Measurements from ENCODE around the gene TMEM167A. TPM values are rescaled to one million over a fixed set of nuclear protein-coding genes. Genes with fewer than 3 reads are reported as not detected.
A peak's percentile ranks its signal among the peaks of the same experiment; 100 is the strongest.

The TMEM167A gene
- polyA plus RNA-seq, 1 experiment, result 23.5 TPM

DNA sequence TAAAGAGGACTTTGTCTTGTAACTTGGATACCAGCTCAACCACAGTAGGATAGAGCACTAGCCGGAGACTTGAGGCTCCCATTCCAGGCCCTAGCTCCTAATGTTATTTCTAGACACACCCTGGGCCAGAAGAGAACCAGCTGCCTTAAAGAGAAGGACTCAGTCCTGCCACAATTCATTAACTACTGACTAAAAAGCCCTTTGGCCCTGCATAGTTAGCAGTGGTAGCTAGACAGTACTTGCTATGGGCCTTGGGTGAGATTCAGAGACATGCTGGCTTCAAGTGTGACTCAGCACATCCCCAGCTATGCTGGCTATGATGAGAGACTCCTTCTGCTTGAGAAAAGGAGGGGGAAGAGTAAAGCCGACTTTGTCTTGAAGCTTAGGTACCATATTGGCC, 47.3 kb downstream of the TMEM167A start:
- DNase-seq (ENCODE audit: low read depth), result peak; percentile 14
- no peak overlapping the region for H3K4me3 ChIP-seq (ENCODE audit: low read depth, low read length)
- no peaks in the 10 kb centered on the region for H3K27me3 ChIP-seq (ENCODE audit: control insufficient read depth, insufficient read depth, low read length)
- ChIA-PET CTCF (interaction anchor here (0.6 kb wide), 1 partner anchor 7 kb away, joined by 3 read pairs; no protein-coding TSS in a partner anchor), POLR2A (no interaction called here)
- TF ChIP-seq, protein P1, sequence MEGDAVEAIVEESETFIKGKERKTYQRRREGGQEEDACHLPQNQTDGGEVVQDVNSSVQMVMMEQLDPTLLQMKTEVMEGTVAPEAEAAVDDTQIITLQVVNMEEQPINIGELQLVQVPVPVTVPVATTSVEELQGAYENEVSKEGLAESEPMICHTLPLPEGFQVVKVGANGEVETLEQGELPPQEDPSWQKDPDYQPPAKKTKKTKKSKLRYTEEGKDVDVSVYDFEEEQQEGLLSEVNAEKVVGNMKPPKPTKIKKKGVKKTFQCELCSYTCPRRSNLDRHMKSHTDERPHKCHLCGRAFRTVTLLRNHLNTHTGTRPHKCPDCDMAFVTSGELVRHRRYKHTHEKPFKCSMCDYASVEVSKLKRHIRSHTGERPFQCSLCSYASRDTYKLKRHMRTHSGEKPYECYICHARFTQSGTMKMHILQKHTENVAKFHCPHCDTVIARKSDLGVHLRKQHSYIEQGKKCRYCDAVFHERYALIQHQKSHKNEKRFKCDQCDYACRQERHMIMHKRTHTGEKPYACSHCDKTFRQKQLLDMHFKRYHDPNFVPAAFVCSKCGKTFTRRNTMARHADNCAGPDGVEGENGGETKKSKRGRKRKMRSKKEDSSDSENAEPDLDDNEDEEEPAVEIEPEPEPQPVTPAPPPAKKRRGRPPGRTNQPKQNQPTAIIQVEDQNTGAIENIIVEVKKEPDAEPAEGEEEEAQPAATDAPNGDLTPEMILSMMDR (IDR thresholded peaks at IDR 0.05; ENCODE audit: insufficient read depth, low read depth, low read length), result no peak
- H3K36me3 ChIP-seq (ENCODE audit: control insufficient read depth, insufficient read depth, low read length), result no peaks in the 10 kb centered on the region

DNA sequence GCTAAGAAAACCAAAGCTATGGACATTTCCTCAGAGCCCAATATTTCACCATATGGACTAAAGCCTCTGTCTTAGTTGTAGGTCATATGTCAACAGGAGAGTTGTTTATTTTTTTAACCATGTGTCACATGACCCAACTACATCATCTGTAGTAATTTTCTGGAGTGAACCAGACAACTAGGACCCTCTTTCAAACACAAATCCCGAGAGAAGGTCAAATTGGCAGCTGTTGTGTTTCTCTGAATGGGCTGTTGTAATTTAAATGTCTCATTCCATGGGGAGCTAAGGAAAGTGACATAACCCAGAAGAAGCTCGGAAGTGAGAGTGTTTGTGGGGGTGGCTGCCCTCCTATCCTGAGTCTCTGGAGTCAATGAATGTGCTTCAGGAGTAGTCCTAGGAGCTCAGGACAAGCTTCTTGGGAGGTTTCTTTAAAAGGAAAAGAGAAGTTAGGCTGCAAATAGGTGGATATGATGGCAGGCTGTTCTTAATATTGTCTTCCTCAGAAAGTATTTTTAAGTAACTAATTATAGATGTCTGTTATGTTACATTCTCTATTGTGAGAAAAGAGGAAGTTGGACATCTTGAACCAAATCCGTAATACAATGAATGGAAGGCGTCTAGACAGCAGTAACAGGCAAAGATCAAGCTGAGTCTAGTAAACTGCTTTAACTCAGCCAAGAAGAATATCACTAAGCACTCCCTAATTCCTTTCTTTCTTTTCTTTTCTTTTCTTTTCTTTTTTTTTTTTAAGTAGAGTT, 50.1 kb downstream of the TMEM167A start:
- ChIA-PET CTCF (no interaction called here), POLR2A (no interaction called here)
- TF ChIP-seq, protein P1 (IDR thresholded peaks at IDR 0.05; ENCODE audit: insufficient read depth, low read depth, low read length), result no peak
- no peak for DNase-seq (ENCODE audit: low read depth)
- no peaks in the 10 kb centered on the region for H3K36me3 ChIP-seq (ENCODE audit: control insufficient read depth, insufficient read depth, low read length)
- no peak overlapping the region for H3K4me3 ChIP-seq (ENCODE audit: low read depth, low read length)
- H3K27me3 ChIP-seq (ENCODE audit: control insufficient read depth, insufficient read depth, low read length), result no peaks in the 10 kb centered on the region

GRCh38 chr5:83026516-83026915, 50.7 kb downstream of the TMEM167A start:
- Histone ChIP-seq H3K27me3 (ENCODE audit: control insufficient read depth, insufficient read depth, low read length) (no peaks in the 10 kb centered on the region), H3K4me3 (ENCODE audit: low read depth, low read length) (no peak overlapping the region), H3K36me3 (ENCODE audit: control insufficient read depth, insufficient read depth, low read length) (no peaks in the 10 kb centered on the region)
- DNase-seq (ENCODE audit: low read depth), result no peak
- ChIA-PET CTCF (no interaction called here), POLR2A (no interaction called here)
- TF ChIP-seq, protein P1 (IDR thresholded peaks at IDR 0.05; ENCODE audit: insufficient read depth, low read depth, low read length), result no peak

GRCh38 chr5:83025690-83026478, 51.3 kb downstream of the TMEM167A start:
- DNase-seq (ENCODE audit: low read depth), result no peak
- Histone ChIP-seq H3K36me3 (ENCODE audit: control insufficient read depth, insufficient read depth, low read length) (no peaks in the 10 kb centered on the region), H3K4me3 (ENCODE audit: low read depth, low read length) (no peak overlapping the region), H3K27me3 (ENCODE audit: control insufficient read depth, insufficient read depth, low read length) (no peaks in the 10 kb centered on the region)
- ChIA-PET CTCF (no interaction called here), POLR2A (no interaction called here)
- TF ChIP-seq, protein P1 (IDR thresholded peaks at IDR 0.05; ENCODE audit: insufficient read depth, low read depth, low read length), result no peak

GRCh38 chr5:83022334-83022733, 54.9 kb downstream of the TMEM167A start:
- Histone ChIP-seq H3K27me3 (ENCODE audit: control insufficient read depth, insufficient read depth, low read length) (no peaks in the 10 kb centered on the region), H3K4me3 (ENCODE audit: low read depth, low read length) (no peak overlapping the region), H3K36me3 (ENCODE audit: control insufficient read depth, insufficient read depth, low read length) (no peaks in the 10 kb centered on the region)
- ChIA-PET CTCF (interaction anchor here (0.6 kb wide), 1 partner anchor 8 kb away, joined by 3 read pairs; no protein-coding TSS in a partner anchor), POLR2A (no interaction called here)
- TF ChIP-seq, protein P1 (IDR thresholded peaks at IDR 0.05; ENCODE audit: insufficient read depth, low read depth, low read length), result no peak
- DNase-seq (ENCODE audit: low read depth), result no peak
